Measurements from ENCODE around the gene MIER2. TPM values are rescaled to one million over a fixed set of nuclear protein-coding genes. Genes with fewer than 3 reads are reported as not detected.

The MIER2 gene
- total RNA-seq, 2 experiments from 2014 or later: 9.5 to 11.5 TPM

- Mint-ChIP-seq H3K9me3 (no peaks in the 10 kb centered on the region), H3K27me3 (peaks cover 41% of the 10 kb centered on the region), H3K36me3 (ENCODE audit: low read depth) (no peaks in the 10 kb centered on the region), H3K4me3 (no peak overlapping the region), H3K27ac (no peak overlapping the region), H3K4me1 (ENCODE audit: low read depth) (no peaks in the 10 kb centered on the region)
- H3K4me1 ChIP-seq (ENCODE audit: insufficient read depth, low read length): no peaks in the 10 kb centered on the region
- DNase-seq (no peak), ATAC-seq (ENCODE audit: poor library complexity) (no peak)
- H3K4me3 ChIP-seq (ENCODE audit: low read length): no peak overlapping the region
- peaks cover 0 to 6% of the 10 kb centered on the region in 2 experiments for H3K9me3 ChIP-seq (ENCODE audit: control insufficient read depth in 1 of 2, insufficient read depth in 1 of 2, low read length in 2 of 2)
- peaks cover 4 to 5% of the 10 kb centered on the region in 2 experiments for H3K27me3 ChIP-seq (ENCODE audit: control insufficient read depth in 1 of 2, insufficient read depth in 2 of 2, low read length in 2 of 2)
- no peak for TF ChIP-seq CTCF (IDR thresholded peaks at IDR 0.05)
- POLR2A ChIA-PET: no interaction called here
- CTCF ChIA-PET: no interaction called here
- intact Hi-C loops (cut with DNase I, micrococcal nuclease): no loop called here
- no peak overlapping the region for H3K27ac ChIP-seq (ENCODE audit: low read depth in 1 of 2, low read length in 2 of 2)
- no peaks in the 10 kb centered on the region for H3K36me3 ChIP-seq (ENCODE audit: insufficient read depth, low read length)
Measured at GRCh38 chr19:364496-365287, 20.1 kb upstream of the MIER2 start.

DNA sequence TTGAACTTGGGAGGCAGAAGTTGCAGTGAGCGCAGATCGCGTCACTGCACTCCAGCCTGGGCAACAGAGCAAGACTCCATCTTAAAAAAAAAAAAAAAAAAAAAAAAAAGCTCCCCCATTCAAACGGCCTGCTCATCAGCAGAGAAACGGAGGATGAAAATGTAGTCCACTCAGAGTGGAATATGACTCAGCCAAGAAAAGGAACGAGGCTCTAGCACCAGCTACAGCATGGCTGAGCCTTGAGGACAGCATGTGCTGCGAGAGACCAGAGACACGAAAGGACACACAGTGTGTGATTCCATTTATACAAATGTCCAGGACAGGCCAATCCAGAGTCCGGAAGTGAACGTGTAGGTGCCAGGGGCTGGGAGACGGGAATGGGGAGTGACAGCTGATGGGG is 18.1 kb upstream of the MIER2 start:
- intact Hi-C loops (cut with DNase I, micrococcal nuclease): no loop called here
- no peaks in the 10 kb centered on the region for H3K9me3 Mint-ChIP-seq
- Histone ChIP-seq H3K36me3 (ENCODE audit: insufficient read depth, low read length) (no peaks in the 10 kb centered on the region), H3K27me3 (ENCODE audit: control insufficient read depth in 1 of 2, insufficient read depth in 2 of 2, low read length in 2 of 2) (peaks cover 4 to 10% of the 10 kb centered on the region in 2 experiments), H3K9me3 (ENCODE audit: control insufficient read depth in 1 of 2, insufficient read depth in 1 of 2, low read length in 2 of 2) (peaks cover 0 to 2% of the 10 kb centered on the region in 2 experiments), H3K4me1 (ENCODE audit: insufficient read depth, low read length) (no peaks in the 10 kb centered on the region), H3K27ac (ENCODE audit: low read depth in 1 of 2, low read length in 2 of 2) (no peak overlapping the region), H3K4me3 (ENCODE audit: low read length) (no peak overlapping the region)
- ATAC-seq (ENCODE audit: poor library complexity): no peak
- H3K36me3 Mint-ChIP-seq (ENCODE audit: low read depth): no peaks in the 10 kb centered on the region
- TF ChIP-seq CTCF (IDR thresholded peaks at IDR 0.05): no peak
- POLR2A ChIA-PET: no interaction called here
- CTCF ChIA-PET: no interaction called here
- peaks cover 34% of the 10 kb centered on the region for H3K27me3 Mint-ChIP-seq
- DNase-seq: no peak
- H3K4me3 Mint-ChIP-seq: no peak overlapping the region
- H3K27ac Mint-ChIP-seq: no peak overlapping the region
- no peaks in the 10 kb centered on the region for H3K4me1 Mint-ChIP-seq (ENCODE audit: low read depth)

DNA sequence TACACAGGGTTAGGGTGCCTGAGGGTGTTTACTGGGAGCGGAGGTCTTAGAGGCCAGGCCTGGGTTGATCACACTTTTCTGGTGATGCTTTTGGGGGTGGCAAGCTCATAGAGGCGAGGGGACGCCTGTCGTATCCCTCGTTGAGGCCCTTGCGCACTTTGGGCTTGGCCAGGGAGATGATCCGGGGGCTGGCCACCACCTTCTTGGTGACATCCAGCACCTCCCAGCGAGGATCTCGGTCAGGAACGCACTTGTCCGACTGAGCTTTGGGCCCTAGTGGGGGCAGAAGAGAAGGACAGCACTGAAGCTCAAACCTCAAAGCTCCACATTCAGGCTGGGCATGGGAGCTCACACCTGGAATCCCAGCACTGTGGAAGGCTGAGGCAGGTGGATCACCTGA is 17.6 kb upstream of the MIER2 start:
- no peaks in the 10 kb centered on the region for H3K36me3 ChIP-seq (ENCODE audit: insufficient read depth, low read length)
- H3K9me3 Mint-ChIP-seq: no peaks in the 10 kb centered on the region
- intact Hi-C loops (cut with DNase I, micrococcal nuclease): no loop called here
- no peak overlapping the region for H3K4me3 ChIP-seq (ENCODE audit: low read length)
- H3K27ac Mint-ChIP-seq: no peak overlapping the region
- no peaks in the 10 kb centered on the region for H3K9me3 ChIP-seq (ENCODE audit: control insufficient read depth in 1 of 2, insufficient read depth in 1 of 2, low read length in 2 of 2)
- H3K4me1 ChIP-seq (ENCODE audit: insufficient read depth, low read length): no peaks in the 10 kb centered on the region
- no peak overlapping the region for H3K4me3 Mint-ChIP-seq
- H3K27ac ChIP-seq (ENCODE audit: low read depth in 1 of 2, low read length in 2 of 2): no peak overlapping the region
- TF ChIP-seq CTCF (IDR thresholded peaks at IDR 0.05): no peak
- no peaks in the 10 kb centered on the region for H3K36me3 Mint-ChIP-seq (ENCODE audit: low read depth)
- POLR2A ChIA-PET: no interaction called here
- no peak for DNase-seq
- H3K27me3 Mint-ChIP-seq: peaks cover 34% of the 10 kb centered on the region
- no peak for ATAC-seq (ENCODE audit: poor library complexity)
- peaks cover 4 to 10% of the 10 kb centered on the region in 2 experiments for H3K27me3 ChIP-seq (ENCODE audit: control insufficient read depth in 1 of 2, insufficient read depth in 2 of 2, low read length in 2 of 2)
- no peaks in the 10 kb centered on the region for H3K4me1 Mint-ChIP-seq (ENCODE audit: low read depth)
- CTCF ChIA-PET: no interaction called here

All from CD4-positive, alpha-beta T cell (primary cell).